Activated T-cell treated with anti-CD3 and anti-CD28 coated beads, Interleukin-2, amount 50 U/mL, for 24 hours (primary cell): ENCODE data around the gene FAM24A.

ENCODE experiments used
- DNase-seq: peaks from one replicate; pipeline ENCODE4 v3.0.0-alpha.2; 2020
- H3K27ac Mint-ChIP-seq: 2 replicates; pipeline ENCODE4 v1.8.0; 2020; ENCODE audit warnings: mild to moderate bottlenecking, mixed read lengths
- H3K27me3 Mint-ChIP-seq: 2 replicates; pipeline ENCODE4 v1.8.0; 2020; ENCODE audit warnings: mixed read lengths
- H3K36me3 Mint-ChIP-seq: 2 replicates; pipeline ENCODE4 v1.8.0; 2020; ENCODE audit warnings: low read depth, mixed read lengths
- H3K4me1 Mint-ChIP-seq: 2 replicates; pipeline ENCODE4 v1.8.0; 2020; ENCODE audit warnings: low read depth, mixed read lengths
- H3K4me3 Mint-ChIP-seq: 2 replicates; pipeline ENCODE4 v1.8.0; 2020; ENCODE audit warnings: mild to moderate bottlenecking, moderate library complexity, mixed read lengths
- H3K9me3 Mint-ChIP-seq: 2 replicates; pipeline ENCODE4 v1.8.0; 2020; ENCODE audit warnings: mixed read lengths

Gene FAM24A

GRCh38 chr10:122955892-122956291 is 45.5 kb downstream of the FAM24A start:
- no peaks in the 10 kb centered on the region for H3K27me3 Mint-ChIP-seq
- no peak for DNase-seq
- no peak overlapping the region for H3K27ac Mint-ChIP-seq
- H3K9me3 Mint-ChIP-seq, result peaks cover 9% of the 10 kb centered on the region
- H3K4me1 Mint-ChIP-seq, result peaks cover 29% of the 10 kb centered on the region
- H3K4me3 Mint-ChIP-seq, result no peak overlapping the region
- peaks cover 23% of the 10 kb centered on the region for H3K36me3 Mint-ChIP-seq

- Mint-ChIP-seq H3K4me3 (no peak overlapping the region), H3K27me3 (no peaks in the 10 kb centered on the region), H3K27ac (no peak overlapping the region), H3K9me3 (peaks cover 9% of the 10 kb centered on the region), H3K4me1 (peaks cover 28% of the 10 kb centered on the region), H3K36me3 (peaks cover 16% of the 10 kb centered on the region)
- DNase-seq, result no peak
These were observed 47.1 kb downstream of the FAM24A start for GRCh38 chr10:122957474-122957873.

GRCh38 chr10:122962405-122962804 is 52.0 kb downstream of the FAM24A start:
- no peak overlapping the region for H3K4me3 Mint-ChIP-seq
- H3K9me3 Mint-ChIP-seq, result peaks cover 17% of the 10 kb centered on the region
- H3K36me3 Mint-ChIP-seq, result peaks cover 1% of the 10 kb centered on the region
- H3K27me3 Mint-ChIP-seq, result peaks cover 13% of the 10 kb centered on the region
- H3K4me1 Mint-ChIP-seq, result peaks cover 5% of the 10 kb centered on the region
- DNase-seq, result no peak
- no peak overlapping the region for H3K27ac Mint-ChIP-seq
